MM.1S (cell line): Measurements from ENCODE around the gene EIF4A3.

ENCODE experiments used
- DNase-seq: peaks from one replicate; pipeline ENCODE4 v3.0.0-alpha.2; 2015
- H2AFZ ChIP-seq: fragments of 300-600 bp; sonication (generic); 2 replicates; pipeline ENCODE4 v1.6.0; 2016; ENCODE audit warnings: antibody characterized with exemption, low read length
- H3F3A ChIP-seq: fragments of 300-600 bp; sonication (generic); 2 replicates; pipeline ENCODE4 v1.6.1; 2016; ENCODE audit warnings: mild to moderate bottlenecking, antibody characterized with exemption, low read length, moderate library complexity, mixed read lengths; ENCODE audit not compliant: insufficient read depth
- H3K27ac ChIP-seq: fragments of 300-600 bp; sonication (generic); 2 replicates; pipeline ENCODE4 v1.5.1; 2016; ENCODE audit warnings: mild to moderate bottlenecking, low read length
- H3K27me3 ChIP-seq: fragments of 300-600 bp; sonication (generic); replicated peaks from 2 replicates; pipeline ENCODE4 v1.6.0; 2016; ENCODE audit warnings: low read length; ENCODE audit not compliant: insufficient read depth
- H3K36me3 ChIP-seq: fragments of 300-600 bp; sonication (generic); replicated peaks from 2 replicates; pipeline ENCODE4 v1.6.1; 2016; ENCODE audit warnings: mild to moderate bottlenecking, low read length, mixed read lengths; ENCODE audit not compliant: insufficient read depth
- H3K4me1 ChIP-seq: fragments of 300-600 bp; sonication (generic); 2 replicates; pipeline ENCODE4 v1.6.1; 2016; ENCODE audit warnings: low read length, mixed read lengths
- H3K4me2 ChIP-seq: fragments of 300-600 bp; sonication (generic); 2 replicates; pipeline ENCODE4 v1.6.0; 2016; ENCODE audit warnings: low read depth, low read length
- H3K4me3 ChIP-seq: fragments of 300-600 bp; sonication (generic); 2 replicates; pipeline ENCODE4 v1.5.1; 2016; ENCODE audit warnings: low read length, mixed read lengths
- H3K79me2 ChIP-seq: fragments of 300-600 bp; sonication (generic); 2 replicates; pipeline ENCODE4 v1.6.1; 2016; ENCODE audit warnings: mixed run types, low read length, mixed read lengths
- H3K9ac ChIP-seq: fragments of 300-600 bp; sonication (generic); 2 replicates; pipeline ENCODE4 v1.6.1; 2016; ENCODE audit warnings: low read length, mixed read lengths
- H3K9me2 ChIP-seq: fragments of 300-600 bp; sonication (generic); replicated peaks from 2 replicates; pipeline ENCODE4 v1.6.1; 2016; ENCODE audit warnings: mild to moderate bottlenecking, low read length, mixed read lengths; ENCODE audit not compliant: insufficient read depth
- H3K9me3 ChIP-seq: fragments of 300-600 bp; sonication (generic); replicated peaks from 2 replicates; pipeline ENCODE4 v1.6.1; 2016; ENCODE audit warnings: mild to moderate bottlenecking, low read length, mixed read lengths; ENCODE audit not compliant: insufficient read depth
- H4K20me1 ChIP-seq: fragments of 300-600 bp; sonication (generic); 2 replicates; pipeline ENCODE4 v1.6.1; 2016; ENCODE audit warnings: mild to moderate bottlenecking, low read length, moderate library complexity, mixed read lengths; ENCODE audit not compliant: insufficient read depth
- CTCF ChIP-seq: fragments of 300-600 bp; sonication (generic); IDR thresholded peaks from 2 replicates; pipeline ENCODE4 v1.5.1; 2016; ENCODE audit warnings: antibody characterized with exemption, low read length, mixed read lengths
- EZH2 ChIP-seq: fragments of 300-600 bp; sonication (generic); optimal IDR thresholded peaks from 2 replicates; pipeline ENCODE3; 2017; ENCODE audit warnings: low read depth, mild to moderate bottlenecking, antibody characterized with exemption, low read length, mixed read lengths
- EZH2phosphoT487 ChIP-seq: fragments of 300-600 bp; sonication (generic); IDR thresholded peaks from 2 replicates; pipeline ENCODE4 v1.6.1; 2018; ENCODE audit warnings: antibody characterized with exemption, low read length

EIF4A3 gene

GRCh38 chr17:80097844-80098691, 48.9 kb downstream of the EIF4A3 start:
- Histone ChIP-seq H3K9ac (no peak overlapping the region), H3K36me3 (no peaks in the 10 kb centered on the region), H2AFZ (no peak overlapping the region), H3K4me3 (no peak overlapping the region), H4K20me1 (no peaks in the 10 kb centered on the region), H3K27ac (no peak overlapping the region), H3K9me2 (no peaks in the 10 kb centered on the region), H3K4me2 (no peak overlapping the region), H3F3A (no peaks in the 10 kb centered on the region), H3K27me3 (peaks cover 80% of the 10 kb centered on the region), H3K4me1 (peaks cover 4% of the 10 kb centered on the region; the same call in 1 of the 2 replicates), H3K9me3 (no peaks in the 10 kb centered on the region), H3K79me2 (no peaks in the 10 kb centered on the region)
- TF ChIP-seq CTCF (no peak), EZH2 (no peak), EZH2phosphoT487 (no peak)
- no peak for DNase-seq

GRCh38 chr17:80097127-80097621, 49.8 kb downstream of the EIF4A3 start:
- Histone ChIP-seq H3K27me3 (peaks cover 82% of the 10 kb centered on the region), H3K36me3 (no peaks in the 10 kb centered on the region), H2AFZ (no peak overlapping the region), H3K4me2 (no peak overlapping the region), H3K79me2 (no peaks in the 10 kb centered on the region), H3K27ac (no peak overlapping the region), H3K9ac (no peak overlapping the region), H3K9me2 (no peaks in the 10 kb centered on the region), H3F3A (no peaks in the 10 kb centered on the region), H4K20me1 (no peaks in the 10 kb centered on the region), H3K4me1 (peaks cover 4% of the 10 kb centered on the region; the same call in 1 of the 2 replicates), H3K4me3 (no peak overlapping the region), H3K9me3 (no peaks in the 10 kb centered on the region)
- TF ChIP-seq EZH2: no peak
- no peak for DNase-seq

GRCh38 chr17:80096561-80097021, 50.3 kb downstream of the EIF4A3 start:
- Histone ChIP-seq H3K27me3 (peaks cover 86% of the 10 kb centered on the region), H3K9ac (no peak overlapping the region), H3K4me2 (no peak overlapping the region), H3K27ac (no peak overlapping the region), H3K79me2 (no peaks in the 10 kb centered on the region), H3K4me1 (peaks cover 4% of the 10 kb centered on the region; the same call in 1 of the 2 replicates), H3K9me3 (no peaks in the 10 kb centered on the region), H3K4me3 (no peak overlapping the region), H3F3A (no peaks in the 10 kb centered on the region), H2AFZ (no peak overlapping the region), H3K9me2 (no peaks in the 10 kb centered on the region), H4K20me1 (no peaks in the 10 kb centered on the region), H3K36me3 (no peaks in the 10 kb centered on the region)
- no peak for DNase-seq
- TF ChIP-seq EZH2phosphoT487 (no peak), EZH2 (no peak), CTCF (no peak)
